Gastroesophageal sphincter (tissue), 4 donors: ENCODE data around the gene HLA-DQA2. TPM values are rescaled to one million over a fixed set of nuclear protein-coding genes. Genes with fewer than 3 reads are reported as not detected.

Source experiments
- ATAC-seq: fragments of 150-250 bp; one replicate; pipeline ENCODE4 v1.9.1; 2016; ENCODE audit warnings: mild to moderate bottlenecking, moderate library complexity
- H3K27ac ChIP-seq, 4 donors: fragments of 200-600 bp; sonication (generic) in 3 of 4; 1 replicate in 3 of 4; 2 replicates in 1 of 4; pipeline ENCODE4 v1.5.1; 2016 to 2019
- H3K27me3 ChIP-seq: fragments of 200-600 bp; sonication (generic); one replicate; pipeline ENCODE4 v1.5.1; 2019
- H3K36me3 ChIP-seq, 2 donors: fragments of 200-600 bp; sonication (generic); one replicate each; pipeline ENCODE4 v1.5.1; 2019; ENCODE audit warnings: control low read depth in 1 of 2
- H3K4me1 ChIP-seq, 3 donors: fragments of 200-600 bp; sonication (generic); 1 replicate in 2 of 3; 2 replicates in 1 of 3; pipeline ENCODE4 v1.5.1; 2016 to 2019; ENCODE audit warnings: control low read depth in 2 of 3
- H3K4me3 ChIP-seq, 2 donors: fragments of 200-600 bp; sonication (generic); one replicate each; pipeline ENCODE4 v1.5.1; 2019; ENCODE audit warnings: mild to moderate bottlenecking in 1 of 2, moderate library complexity in 1 of 2
- H3K9me3 ChIP-seq, 3 donors: fragments of 200-600 bp; sonication (generic); one replicate each; pipeline ENCODE4 v1.5.1; 2017 to 2019; ENCODE audit warnings: control low read depth in 2 of 3
- EP300 ChIP-seq: sonication (generic); formaldehyde crosslinking; IDR thresholded peaks from one replicate; pipeline ENCODE4 v1.6.1; 2017; ENCODE audit warnings: antibody characterized with exemption, mild to moderate bottlenecking
- POLR2A ChIP-seq, 2 donors: fragments of 450-650 bp; IDR thresholded peaks; one replicate each; pipeline ENCODE4 v1.6.1; 2017; ENCODE audit warnings: antibody characterized with exemption in 2 of 2, mild to moderate bottlenecking in 2 of 2, moderate library complexity in 1 of 2
- POLR2AphosphoS5 ChIP-seq: sonication (generic); formaldehyde crosslinking; IDR thresholded peaks from one replicate; pipeline ENCODE4 v1.6.1; 2017; ENCODE audit warnings: antibody characterized with exemption
- WGBS, 2 donors: methylation state at CpG; one replicate each; pipeline ENCODE4 v1.1.5; 2018; ENCODE audit warnings: low coverage in 1 of 2; 5-methylcytosine and 5-hydroxymethylcytosine counted together
- total RNA-seq, 4 donors: library from RNA; depleted of rRNA; stranded (reverse); fragments of >200 nt; gene quantifications; one replicate each; pipeline ENCODE4 v1.1.0, GENCODE V29; 2016
- TF ChIP-seq, protein P1 (sequence below), 4 experiments: fragments of 200-600 bp in 2 of 4; fragments of 450-650 bp in 2 of 4; sonication (generic) in 1 of 4; IDR thresholded peaks; one replicate each; pipeline ENCODE4 v1.5.1; 2017 to 2019; ENCODE audit warnings: antibody characterized with exemption in 4 of 4, mild to moderate bottlenecking in 2 of 4, moderate library complexity in 2 of 4

HLA-DQA2 gene
- total RNA-seq, 4 donors from 2014 or later: 0.40 to 1.8 TPM; not detected in 2

DNA sequence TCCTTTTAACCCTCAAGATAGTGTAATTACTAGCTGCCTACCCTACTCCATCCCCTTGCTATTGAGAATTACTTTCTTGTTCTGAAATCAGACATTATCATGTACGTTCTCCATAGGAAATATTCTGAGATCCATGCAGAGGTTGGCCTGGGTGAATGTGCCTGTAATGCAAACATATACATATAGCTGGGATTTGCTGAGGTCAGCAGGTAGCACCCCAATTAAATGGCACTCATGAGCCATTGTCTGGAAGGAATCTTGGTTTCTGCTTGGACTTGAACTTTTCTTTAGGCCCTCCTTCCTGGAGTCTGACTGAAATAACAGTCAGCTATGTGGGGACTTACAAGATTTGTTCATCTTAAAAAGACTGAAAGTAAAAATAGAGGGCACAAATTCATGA is 18.5 kb downstream of the HLA-DQA2 start:
- WGBS, 2 donors: 57 to 71% methylated on average over 1 of the region's 1 CpG
- H3K27ac ChIP-seq: no peak overlapping the region
- H3K9me3 ChIP-seq: no peaks in the 10 kb centered on the region
- no peaks in the 10 kb centered on the region for H3K36me3 ChIP-seq
- H3K27me3 ChIP-seq: peaks cover 43% of the 10 kb centered on the region
- H3K4me1 ChIP-seq: no peaks in the 10 kb centered on the region
- no peak overlapping the region for H3K4me3 ChIP-seq
- TF ChIP-seq EP300 (no peak), POLR2A (IDR thresholded peaks at IDR 0.05) (no peak)
- TF ChIP-seq, protein P1, sequence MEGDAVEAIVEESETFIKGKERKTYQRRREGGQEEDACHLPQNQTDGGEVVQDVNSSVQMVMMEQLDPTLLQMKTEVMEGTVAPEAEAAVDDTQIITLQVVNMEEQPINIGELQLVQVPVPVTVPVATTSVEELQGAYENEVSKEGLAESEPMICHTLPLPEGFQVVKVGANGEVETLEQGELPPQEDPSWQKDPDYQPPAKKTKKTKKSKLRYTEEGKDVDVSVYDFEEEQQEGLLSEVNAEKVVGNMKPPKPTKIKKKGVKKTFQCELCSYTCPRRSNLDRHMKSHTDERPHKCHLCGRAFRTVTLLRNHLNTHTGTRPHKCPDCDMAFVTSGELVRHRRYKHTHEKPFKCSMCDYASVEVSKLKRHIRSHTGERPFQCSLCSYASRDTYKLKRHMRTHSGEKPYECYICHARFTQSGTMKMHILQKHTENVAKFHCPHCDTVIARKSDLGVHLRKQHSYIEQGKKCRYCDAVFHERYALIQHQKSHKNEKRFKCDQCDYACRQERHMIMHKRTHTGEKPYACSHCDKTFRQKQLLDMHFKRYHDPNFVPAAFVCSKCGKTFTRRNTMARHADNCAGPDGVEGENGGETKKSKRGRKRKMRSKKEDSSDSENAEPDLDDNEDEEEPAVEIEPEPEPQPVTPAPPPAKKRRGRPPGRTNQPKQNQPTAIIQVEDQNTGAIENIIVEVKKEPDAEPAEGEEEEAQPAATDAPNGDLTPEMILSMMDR (IDR thresholded peaks at IDR 0.05): no peak
- ATAC-seq: no peak

DNA sequence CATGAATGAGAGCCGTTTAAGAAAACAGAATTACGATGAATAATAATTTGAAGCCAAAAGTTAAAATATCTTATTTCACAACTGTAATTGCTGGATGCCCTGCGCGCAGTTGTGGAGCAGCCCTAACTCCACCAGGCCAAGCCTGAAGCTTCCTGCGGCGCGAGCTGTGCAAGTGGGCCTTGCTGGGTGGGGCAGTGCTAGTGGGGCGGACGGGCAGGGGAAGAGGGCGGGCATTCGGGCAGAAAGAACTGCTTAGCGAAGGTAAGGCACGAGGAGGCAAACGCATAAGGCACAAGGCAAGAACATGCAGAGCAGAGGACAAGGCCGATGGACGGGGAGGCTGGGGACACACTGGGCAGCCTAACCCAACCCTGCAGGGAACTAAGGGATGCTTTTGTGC is 19.9 kb downstream of the HLA-DQA2 start:
- Histone ChIP-seq H3K27ac (no peak overlapping the region), H3K9me3 (no peaks in the 10 kb centered on the region), H3K27me3 (peaks cover 54% of the 10 kb centered on the region), H3K36me3 (no peaks in the 10 kb centered on the region), H3K4me1 (no peaks in the 10 kb centered on the region), H3K4me3 (no peak overlapping the region)
- no peak for TF ChIP-seq POLR2AphosphoS5
- TF ChIP-seq EP300: no peak
- TF ChIP-seq POLR2A (IDR thresholded peaks at IDR 0.05): no peak
- TF ChIP-seq, protein P1 (IDR thresholded peaks at IDR 0.05): no peak
- no peak for ATAC-seq
- 68 to 75% methylated on average over 13 to 16 of the region's 16 CpGs for WGBS, 2 donors

DNA sequence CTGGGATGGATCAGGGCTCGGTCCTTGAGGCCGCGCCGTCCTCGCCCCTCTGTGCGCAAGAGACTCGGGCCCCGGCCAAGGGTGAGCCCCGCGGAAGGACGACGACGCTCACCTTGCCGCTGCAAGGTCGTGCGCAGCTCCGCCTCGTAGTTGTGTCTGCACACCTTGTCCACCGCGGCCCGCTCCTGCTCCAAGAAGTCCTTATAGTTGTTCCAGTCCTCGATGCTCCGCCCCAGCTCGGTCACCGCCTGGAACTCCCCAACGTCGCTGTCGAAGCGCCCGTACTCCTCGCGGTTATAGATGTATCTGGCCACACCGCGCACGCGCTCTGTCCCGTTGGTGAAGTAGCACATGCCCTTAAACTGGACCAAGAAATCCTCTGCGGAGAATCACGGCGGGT is 20.4 kb downstream of the HLA-DQA2 start:
- WGBS, 2 donors: 70% methylated on average over 13 of the region's 40 CpGs; no CpG with 5 or more reads in 1 of the 2 donors
- Histone ChIP-seq H3K36me3 (no peaks in the 10 kb centered on the region), H3K4me1 (no peaks in the 10 kb centered on the region), H3K27me3 (peaks cover 57% of the 10 kb centered on the region), H3K27ac (no peak overlapping the region), H3K4me3 (no peak overlapping the region), H3K9me3 (no peaks in the 10 kb centered on the region)
- TF ChIP-seq POLR2A (IDR thresholded peaks at IDR 0.05) (no peak), EP300 (no peak), POLR2AphosphoS5 (no peak)
- TF ChIP-seq, protein P1 (IDR thresholded peaks at IDR 0.05): no peak
- ATAC-seq: no peak

DNA sequence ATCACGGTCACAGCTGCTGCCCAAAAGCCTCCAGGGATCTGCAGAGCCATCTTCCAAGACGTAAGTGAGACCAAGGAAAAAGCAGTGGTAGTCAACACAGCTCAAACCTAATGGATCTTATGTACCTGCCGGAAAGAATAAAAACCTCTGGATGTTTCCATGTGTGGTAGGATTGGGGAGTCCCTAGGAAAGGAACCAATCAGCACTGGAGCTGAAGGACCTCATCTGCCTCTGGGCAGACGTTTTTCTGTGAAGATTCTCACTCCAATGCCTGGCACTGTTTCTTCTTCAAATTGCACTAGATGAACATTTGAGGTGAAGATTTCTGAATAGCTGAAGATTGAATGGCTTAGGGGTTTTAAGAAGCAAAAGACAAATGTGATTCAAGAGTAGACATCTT is 22.2 kb downstream of the HLA-DQA2 start, which contains the start of gene HLA-DQB2:
HLA-DQB2 (minus strand) TSS at position 112 of the 400 bp plus-strand sequence; CDS start at position 50, 62 bp downstream.
- no peak within 1 kb of the TSS for H3K27ac ChIP-seq
- WGBS, 2 donors: 38 to 50% methylated on average over 2 of the region's 4 CpGs
- peaks cover 64% of the 10 kb centered on the region for H3K27me3 ChIP-seq
- H3K4me1 ChIP-seq: no peaks in the 10 kb centered on the region
- ATAC-seq: no peak
- no peaks in the 10 kb centered on the region for H3K36me3 ChIP-seq
- TF ChIP-seq POLR2AphosphoS5 (no peak), POLR2A (IDR thresholded peaks at IDR 0.05) (no peak), EP300 (no peak)
- no peak within 1 kb of the TSS for H3K4me3 ChIP-seq
- no peaks in the 10 kb centered on the region for H3K9me3 ChIP-seq

DNA sequence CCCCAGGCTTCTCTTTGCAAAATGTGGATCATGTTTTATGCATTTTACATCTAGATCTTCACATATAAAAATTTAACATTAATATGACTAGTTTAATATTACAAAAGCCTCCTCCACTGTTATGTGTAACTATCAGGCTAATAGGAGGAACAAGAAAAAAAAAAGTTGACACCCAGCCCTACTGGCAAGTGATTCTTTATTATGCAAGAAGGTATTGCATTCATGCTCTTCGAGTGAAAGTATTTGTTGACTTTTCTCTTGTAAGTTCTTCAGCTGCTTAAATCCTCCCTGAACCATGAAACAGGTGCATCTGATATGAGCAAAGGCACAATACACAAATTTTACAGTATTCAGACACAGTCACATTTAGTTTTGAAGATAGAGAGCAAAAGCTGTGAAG is 22.9 kb downstream of the HLA-DQA2 start:
- 50 to 57% methylated on average over 1 of the region's 1 CpG for WGBS, 2 donors
- no peak for ATAC-seq
- no peak overlapping the region for H3K27ac ChIP-seq
- no peak overlapping the region for H3K4me3 ChIP-seq
- no peaks in the 10 kb centered on the region for H3K36me3 ChIP-seq
- TF ChIP-seq POLR2A (IDR thresholded peaks at IDR 0.05) (no peak), EP300 (no peak), POLR2AphosphoS5 (no peak)
- TF ChIP-seq, protein P1 (IDR thresholded peaks at IDR 0.05): no peak
- no peaks in the 10 kb centered on the region for H3K4me1 ChIP-seq
- H3K9me3 ChIP-seq: no peaks in the 10 kb centered on the region
- peaks cover 59% of the 10 kb centered on the region for H3K27me3 ChIP-seq
